PC-9 (cell line): ENCODE results near the gene FASTKD2. TPM values are rescaled to one million over a fixed set of nuclear protein-coding genes. Genes with fewer than 3 reads are reported as not detected.

Experiments
- BruUV-seq: library from RNA; stranded (reverse); fragments of 400-500 nt; replicated peaks from 2 replicates; lab custom pipeline; 2021; lab: Mats Ljungman, UMichigan
- CTCF ChIA-PET: fragments of 300-600 bp; sonication (Branson Sonifier 250); formaldehyde crosslinking; loops from one replicate; lab custom pipeline; 2022; ENCODE audit warnings: antibody characterized with exemption; lab: Charles Lee
- POLR2A ChIA-PET: fragments of 300-600 bp; sonication (Branson Sonifier 250); formaldehyde crosslinking; loops from one replicate; lab custom pipeline; 2022; ENCODE audit warnings: antibody characterized with exemption; ENCODE audit not compliant: unreplicated experiment; lab: Charles Lee
- DNase-seq, 2 experiments: peaks; one replicate each; pipeline versions ENCODE4 v3.0.0 to v3.0.0-alpha.2; 2015 to 2022; ENCODE audit warnings: mixed read lengths in 1 of 2
- H2AFZ ChIP-seq: fragments of 200-600 bp; sonication (generic); 2 replicates; pipeline ENCODE4 v1.8.1; 2017; ENCODE audit warnings: antibody characterized with exemption
- H3F3A ChIP-seq: fragments of 200-600 bp; sonication (generic); 2 replicates; pipeline ENCODE4 v1.8.1; 2017; ENCODE audit warnings: antibody characterized with exemption, mild to moderate bottlenecking, low read depth; ENCODE audit not compliant: insufficient read depth
- H3K27ac ChIP-seq: fragments of 200-600 bp; sonication (generic); 2 replicates; pipeline ENCODE4 v1.6.1; 2016; ENCODE audit warnings: mixed run types
- H3K27me3 ChIP-seq: fragments of 200-600 bp; sonication (generic); 2 replicates; pipeline ENCODE4 v1.6.1; 2016; ENCODE audit warnings: low read depth, mixed run types; ENCODE audit not compliant: insufficient read depth
- H3K36me3 ChIP-seq: fragments of 200-600 bp; sonication (generic); 2 replicates; pipeline ENCODE4 v1.6.1; 2016; ENCODE audit warnings: low read depth, mixed run types
- H3K4me1 ChIP-seq: fragments of 200-600 bp; sonication (generic); replicated peaks from 2 replicates; pipeline ENCODE4 v1.6.1; 2016; ENCODE audit warnings: mixed run types; ENCODE audit not compliant: insufficient read depth
- H3K4me2 ChIP-seq: fragments of 200-600 bp; sonication (generic); 2 replicates; pipeline ENCODE4 v1.6.1; 2017; ENCODE audit warnings: mixed run types
- H3K4me3 ChIP-seq: fragments of 200-600 bp; sonication (generic); 2 replicates; pipeline ENCODE4 v1.6.1; 2016; ENCODE audit warnings: mixed run types
- H3K79me2 ChIP-seq: fragments of 200-600 bp; sonication (generic); 2 replicates; pipeline ENCODE4 v1.6.1; 2017; ENCODE audit warnings: low read depth, mixed run types
- H3K9me2 ChIP-seq: fragments of 200-600 bp; sonication (generic); 2 replicates; pipeline ENCODE4 v1.8.1; 2017; ENCODE audit warnings: mild to moderate bottlenecking; ENCODE audit not compliant: insufficient read depth
- H3K9me3 ChIP-seq: fragments of 200-600 bp; sonication (generic); 2 replicates; pipeline ENCODE4 v1.8.1; 2016; ENCODE audit warnings: low read depth; ENCODE audit not compliant: insufficient read depth
- H4K20me1 ChIP-seq: fragments of 200-600 bp; sonication (generic); 2 replicates; pipeline ENCODE4 v1.8.1; 2017; ENCODE audit not compliant: insufficient read depth
- CTCF ChIP-seq: fragments of 200-600 bp; sonication (generic); conservative IDR thresholded peaks from 2 replicates; pipeline ENCODE4 v1.6.1; 2017; ENCODE audit warnings: mixed run types, antibody characterized with exemption, mild to moderate bottlenecking, moderate library complexity
- EZH2 ChIP-seq: fragments of 200-600 bp; sonication (generic); IDR thresholded peaks from 2 replicates; pipeline ENCODE4 v1.8.0; 2017; ENCODE audit warnings: antibody characterized with exemption, low read depth
- intact Hi-C: fragments of 100-400 bp; cut with micrococcal nuclease; formaldehyde crosslinking; loops from one replicate; pipeline ENCODE4 v1.10.0; 2022; ENCODE audit not compliant: unreplicated experiment
- total RNA-seq: library from RNA; stranded (reverse); gene quantifications from 2 replicates; pipeline ENCODE4 v1.2.3, GENCODE V29; 2021

FASTKD2 gene
- total RNA-seq, 1 experiment from 2014 or later, result 12.1 TPM

- ChIA-PET POLR2A (no interaction called here), CTCF (no interaction called here)
- H3K4me2 ChIP-seq, result no peak overlapping the region
- H3K4me1 ChIP-seq, result no peaks in the 10 kb centered on the region
- BruUV-seq, result no TSS peak
- intact Hi-C loops, result no loop called here
- H3K4me3 ChIP-seq, result no peak overlapping the region
- no peaks in the 10 kb centered on the region for H3K79me2 ChIP-seq
- H3K9me3 ChIP-seq, result no peaks in the 10 kb centered on the region
- H3K9me2 ChIP-seq, result no peaks in the 10 kb centered on the region; the same call in 1 of the 2 replicates
- H2AFZ ChIP-seq, result no peak overlapping the region
- no peak overlapping the region for H3K27ac ChIP-seq
- H3K27me3 ChIP-seq, result no peaks in the 10 kb centered on the region
- no peaks in the 10 kb centered on the region for H3K36me3 ChIP-seq
- no peaks in the 10 kb centered on the region for H3F3A ChIP-seq
- no peak for DNase-seq
- H4K20me1 ChIP-seq, result no peaks in the 10 kb centered on the region
- TF ChIP-seq CTCF (no peak), EZH2 (no peak)
These were observed 58.7 kb downstream of the FASTKD2 start for GRCh38 chr2:206824087-206824618.

DNA sequence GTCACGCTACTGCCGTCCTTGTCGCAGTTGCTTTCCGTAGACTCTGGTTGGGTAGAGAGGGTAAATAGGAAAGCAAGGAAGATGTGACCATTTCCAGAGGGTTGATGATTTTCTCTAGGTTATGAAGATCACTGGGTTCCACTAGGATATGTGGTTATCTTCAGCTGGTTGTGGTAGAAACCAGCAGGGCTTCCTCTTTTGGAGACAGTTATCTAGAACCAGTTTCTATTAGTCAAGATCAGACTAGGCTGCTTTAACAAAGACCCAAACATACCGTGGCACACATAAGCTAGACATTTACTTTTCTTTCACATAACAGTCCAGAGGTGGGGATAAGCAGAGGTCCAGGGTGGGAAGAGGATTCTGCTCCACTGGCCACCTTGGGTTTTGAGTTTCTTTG, 59.6 kb downstream of the FASTKD2 start:
- no peak overlapping the region for H3K27ac ChIP-seq
- no peaks in the 10 kb centered on the region for H3K27me3 ChIP-seq
- POLR2A ChIA-PET, result no interaction called here
- no peaks in the 10 kb centered on the region for H3K9me3 ChIP-seq
- no peak for DNase-seq
- H3K36me3 ChIP-seq, result no peaks in the 10 kb centered on the region
- no peak overlapping the region for H2AFZ ChIP-seq
- intact Hi-C loops, result no loop called here
- H3K79me2 ChIP-seq, result no peaks in the 10 kb centered on the region
- no peaks in the 10 kb centered on the region for H4K20me1 ChIP-seq
- H3K4me2 ChIP-seq, result no peak overlapping the region
- BruUV-seq, result no TSS peak
- CTCF ChIA-PET, result no interaction called here
- H3F3A ChIP-seq, result no peaks in the 10 kb centered on the region
- TF ChIP-seq EZH2, result no peak
- no peak for TF ChIP-seq CTCF
- no peaks in the 10 kb centered on the region; the same call in 1 of the 2 replicates for H3K9me2 ChIP-seq
- no peaks in the 10 kb centered on the region for H3K4me1 ChIP-seq
- H3K4me3 ChIP-seq, result no peak overlapping the region

- Histone ChIP-seq H3K79me2 (no peaks in the 10 kb centered on the region), H3K4me1 (no peaks in the 10 kb centered on the region), H4K20me1 (no peaks in the 10 kb centered on the region), H3K36me3 (no peaks in the 10 kb centered on the region), H3K9me3 (no peaks in the 10 kb centered on the region), H3F3A (no peaks in the 10 kb centered on the region), H3K4me3 (no peak overlapping the region), H2AFZ (no peak overlapping the region), H3K4me2 (no peak overlapping the region), H3K27me3 (no peaks in the 10 kb centered on the region), H3K27ac (no peak overlapping the region), H3K9me2 (no peaks in the 10 kb centered on the region)
- CTCF ChIA-PET, result no interaction called here
- no peak for TF ChIP-seq EZH2
- TF ChIP-seq CTCF, result no peak
- no TSS peak for BruUV-seq
- intact Hi-C loops, result no loop called here
- DNase-seq, result no peak
- POLR2A ChIA-PET, result no interaction called here
These were observed 66.1 kb downstream of the FASTKD2 start for GRCh38 chr2:206831442-206831995.
